HG03159 (cell line): ENCODE data around the gene MTERF4.

Experiments
- ATAC-seq: cut with Tn5 transposase; IDR thresholded peaks from one replicate; pipeline ENCODE4 v1.9.1; 2021; ENCODE audit warnings: mild to moderate bottlenecking, moderate library complexity; ENCODE audit not compliant: unreplicated experiment

Gene MTERF4

DNA sequence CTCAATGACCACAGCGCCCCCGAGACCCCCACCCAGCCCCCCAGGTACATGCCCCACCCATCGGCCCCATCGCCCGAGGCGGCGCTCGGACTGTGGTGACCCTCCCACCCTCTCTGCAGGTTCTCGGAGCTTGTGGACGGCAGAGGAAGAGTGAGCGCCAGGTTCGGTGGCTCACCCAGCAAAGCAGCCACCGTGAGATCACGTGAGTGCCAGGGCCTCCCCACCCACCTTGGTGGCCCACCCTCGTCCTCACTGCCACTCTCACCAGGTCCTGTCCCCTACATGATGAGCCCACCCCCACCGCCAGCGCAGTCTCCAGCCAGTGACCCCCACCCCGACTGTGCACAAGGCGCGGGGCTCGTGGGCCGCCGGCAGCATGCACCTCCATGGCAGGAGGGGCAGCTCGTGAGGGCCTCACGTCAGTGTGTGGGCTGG, 30.4 kb downstream of the MTERF4 start:
- ATAC-seq: no peak

DNA sequence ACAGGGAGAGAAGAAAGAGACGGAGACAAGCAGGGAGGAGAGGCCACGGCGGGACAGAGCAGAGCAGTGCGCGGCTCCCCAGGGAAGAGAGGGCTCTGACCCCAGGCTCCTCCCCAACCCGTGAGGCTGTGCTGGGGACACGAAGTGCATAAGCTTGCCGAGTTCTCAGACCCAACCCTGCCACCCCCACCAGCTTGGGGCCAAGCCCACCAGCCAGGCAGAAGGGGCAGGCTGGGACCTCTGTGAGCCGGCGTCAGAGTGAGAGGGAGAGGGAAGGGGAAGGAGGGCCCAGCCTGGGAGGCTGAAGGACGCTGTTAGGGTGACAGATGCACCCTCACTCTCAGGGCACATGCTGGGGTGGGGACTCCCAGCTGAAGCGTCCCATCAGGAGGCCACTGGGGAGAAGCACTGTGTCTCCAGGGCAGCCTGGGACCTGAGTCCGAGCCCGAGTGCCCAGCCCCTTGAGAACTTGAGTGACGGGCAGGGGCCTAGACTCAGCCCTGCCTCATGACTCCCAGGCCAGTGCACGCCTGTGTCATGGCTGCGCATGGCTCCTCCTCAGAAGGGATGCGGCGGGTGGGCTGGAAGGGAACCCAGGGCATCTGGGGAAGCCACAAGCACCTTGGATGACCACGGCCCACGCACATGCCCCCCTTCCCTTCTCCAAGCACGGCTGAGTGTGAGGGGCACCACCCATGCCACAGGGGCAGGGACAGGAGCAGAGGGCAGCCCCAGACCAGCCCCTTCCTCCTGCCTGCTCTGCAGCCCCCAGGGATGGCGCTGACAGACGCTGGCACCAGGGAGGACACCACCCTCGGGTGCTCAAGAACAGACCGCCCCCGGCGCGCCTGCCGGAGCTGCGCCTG, 31.0 kb downstream of the MTERF4 start:
- no peak for ATAC-seq

DNA sequence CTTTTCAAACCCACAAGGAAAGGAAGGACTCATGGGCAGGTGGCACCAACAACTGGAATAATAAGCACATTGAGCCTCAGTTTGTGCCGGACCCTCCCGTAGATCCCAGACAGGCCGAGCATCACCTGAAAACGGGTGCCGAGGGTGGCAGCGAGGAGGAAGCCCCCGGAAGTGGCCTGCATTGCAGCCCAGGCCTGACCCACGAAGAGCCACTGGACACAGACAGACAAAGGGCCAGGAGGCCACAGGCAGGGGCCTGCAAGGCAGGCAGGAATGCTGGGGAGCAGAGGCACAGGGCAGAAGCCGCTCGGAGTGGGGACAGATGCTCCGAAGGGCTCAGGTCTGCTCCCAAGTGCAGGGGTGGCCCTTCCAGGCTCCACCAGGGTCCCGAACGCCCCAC, 31.7 kb downstream of the MTERF4 start:
- ATAC-seq: no peak

DNA sequence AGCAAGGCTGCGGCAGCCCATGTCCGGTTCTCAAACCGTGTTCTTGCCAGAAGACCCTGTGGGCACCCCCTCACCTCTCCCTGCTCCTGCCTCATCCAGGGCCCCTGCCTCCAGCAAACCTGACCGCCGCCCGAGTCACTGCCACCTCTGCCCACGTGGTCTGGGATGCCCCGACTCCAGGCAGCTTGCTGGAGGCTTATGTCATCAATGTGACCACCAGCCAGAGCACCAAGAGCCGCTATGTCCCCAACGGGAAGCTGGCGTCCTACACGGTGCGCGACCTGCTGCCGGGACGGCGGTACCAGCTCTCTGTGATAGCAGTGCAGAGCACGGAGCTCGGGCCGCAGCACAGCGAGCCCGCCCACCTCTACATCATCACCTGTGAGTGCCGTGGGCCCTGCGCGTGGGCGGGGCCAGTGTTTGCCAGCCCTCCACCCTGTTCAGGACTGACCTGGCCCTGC, 32.2 kb downstream of the MTERF4 start:
- ATAC-seq: no peak

DNA sequence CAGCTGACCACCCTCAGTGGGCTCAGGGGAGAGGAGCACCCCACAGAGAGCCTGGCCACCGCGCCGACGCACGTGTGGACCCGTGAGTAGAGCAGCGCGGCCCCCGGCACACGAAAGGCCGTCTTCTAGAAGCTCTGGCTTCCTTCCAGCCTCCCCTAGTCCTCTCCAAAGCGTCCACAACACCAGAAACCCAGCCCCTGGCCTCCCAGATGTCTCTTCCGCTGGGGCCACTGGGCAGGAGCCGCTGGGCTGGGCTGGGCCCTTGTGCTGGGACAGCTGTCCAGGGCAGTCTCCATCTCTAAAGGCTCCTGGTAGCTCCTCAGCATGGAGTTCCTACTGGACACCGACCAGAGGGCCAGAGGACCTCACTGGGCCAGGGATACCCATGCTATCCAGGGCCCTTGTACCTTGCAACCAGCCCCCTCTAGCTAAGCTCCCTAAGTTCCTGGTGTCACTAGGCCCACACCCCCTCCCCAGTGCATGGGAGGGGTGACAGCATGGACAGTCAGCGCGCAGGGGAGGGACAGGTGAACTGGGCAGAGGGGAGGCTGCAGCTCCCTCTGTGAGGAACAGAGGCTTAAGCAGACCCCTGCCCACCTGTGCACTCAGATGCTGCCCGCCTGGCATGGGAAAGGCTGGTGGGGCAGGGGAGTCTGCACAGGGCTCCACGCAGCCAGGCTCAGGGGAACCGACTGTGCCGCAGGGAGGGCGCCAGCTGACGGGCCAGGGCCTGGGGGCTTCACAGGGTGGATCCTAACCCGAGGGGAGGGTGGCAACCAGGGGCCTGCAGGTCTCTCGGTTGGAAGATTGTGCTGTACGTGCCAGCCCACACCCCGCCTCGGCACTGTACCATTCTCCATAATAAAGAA, 32.9 kb downstream of the MTERF4 start:
- ATAC-seq: no peak

DNA sequence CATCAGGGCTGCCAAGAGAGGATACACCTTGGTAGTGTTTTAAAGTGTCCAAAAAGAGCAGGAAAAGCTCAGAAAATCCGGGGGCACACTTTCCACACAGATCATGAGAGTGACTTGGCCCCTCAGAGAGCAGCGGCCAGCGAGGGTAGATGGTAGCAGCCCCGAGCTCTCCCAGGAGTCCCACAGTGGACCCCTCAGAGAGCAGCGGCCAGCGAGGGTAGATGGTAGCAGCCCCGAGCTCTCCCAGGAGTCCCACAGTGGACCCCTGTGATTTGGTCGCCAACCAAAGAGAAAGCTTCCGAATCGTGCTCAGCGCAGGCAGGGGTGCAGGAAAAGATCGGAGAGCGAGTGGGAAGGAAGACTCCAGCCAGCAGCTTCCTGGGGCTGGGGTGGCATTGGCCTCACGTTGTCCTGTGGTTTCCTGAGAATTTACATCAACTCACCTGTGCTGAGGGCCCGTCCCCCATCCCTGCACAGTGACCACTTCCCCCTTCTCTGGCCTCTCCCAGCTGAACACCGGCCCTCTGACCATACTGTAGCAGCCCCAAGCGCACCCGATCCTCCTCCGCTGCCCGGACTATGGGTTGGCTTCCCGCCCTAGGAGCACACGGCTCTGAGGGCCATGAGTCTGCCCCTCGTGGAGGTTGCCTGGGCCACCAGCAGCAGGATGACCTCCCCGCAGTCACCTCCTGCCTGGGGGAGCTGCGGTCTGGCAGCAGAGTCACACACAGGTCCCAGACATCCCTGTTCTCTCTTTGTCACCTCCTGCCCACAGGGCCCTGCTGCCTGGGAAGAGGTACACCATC, 33.7 kb downstream of the MTERF4 start:
- ATAC-seq: no peak

DNA sequence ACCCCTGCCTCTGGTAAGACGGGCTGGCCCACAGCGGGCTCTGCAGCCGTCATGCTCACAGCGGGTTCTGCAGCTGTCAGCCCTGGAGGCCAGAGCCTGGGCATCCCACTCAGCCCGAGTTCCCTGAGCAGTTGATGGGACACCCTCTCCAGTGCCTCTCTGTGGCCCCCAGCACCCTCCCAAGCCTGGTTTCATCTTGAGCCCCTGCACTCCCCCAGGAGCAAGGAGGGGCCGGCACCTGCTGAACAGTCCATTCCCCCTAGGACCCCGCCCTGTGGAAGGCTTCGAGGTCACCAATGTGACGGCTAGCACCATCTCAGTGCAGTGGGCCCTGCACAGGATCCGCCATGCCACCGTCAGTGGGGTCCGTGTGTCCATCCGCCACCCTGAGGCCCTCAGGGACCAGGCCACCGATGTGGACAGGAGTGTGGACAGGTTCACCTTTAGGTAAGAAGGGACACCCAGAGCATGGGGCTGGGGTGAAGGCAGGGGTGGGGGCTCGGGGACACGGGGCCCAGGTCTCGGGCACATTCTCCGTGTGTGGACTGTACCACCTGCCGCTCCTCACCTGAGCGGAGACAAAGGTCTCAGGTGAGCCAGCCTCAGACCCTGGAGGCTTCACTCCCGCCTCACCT, 34.5 kb downstream of the MTERF4 start:
- no peak for ATAC-seq

DNA sequence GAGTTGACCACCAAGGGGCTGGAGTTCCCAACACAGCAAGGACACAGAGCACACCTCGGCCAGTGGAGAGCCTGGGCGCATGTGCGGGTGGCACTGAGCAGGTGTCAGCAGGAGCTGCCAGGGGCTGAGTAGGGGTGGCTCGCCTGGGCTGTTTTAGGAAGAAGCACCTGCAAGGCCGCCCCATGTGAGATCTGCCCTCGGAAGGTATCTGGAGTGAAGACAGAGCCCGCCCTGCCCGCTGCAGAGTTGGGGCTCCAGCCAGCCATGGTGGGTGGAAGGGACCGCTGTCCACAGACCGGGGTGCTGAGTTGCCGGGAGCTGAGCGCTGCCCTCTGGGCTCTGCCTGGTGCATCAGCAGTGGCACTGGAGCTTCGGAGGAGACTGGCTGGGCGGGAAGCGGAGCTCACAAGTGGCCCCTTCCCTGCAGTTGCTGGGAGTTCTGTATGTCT, 35.2 kb downstream of the MTERF4 start:
- ATAC-seq: no peak

DNA sequence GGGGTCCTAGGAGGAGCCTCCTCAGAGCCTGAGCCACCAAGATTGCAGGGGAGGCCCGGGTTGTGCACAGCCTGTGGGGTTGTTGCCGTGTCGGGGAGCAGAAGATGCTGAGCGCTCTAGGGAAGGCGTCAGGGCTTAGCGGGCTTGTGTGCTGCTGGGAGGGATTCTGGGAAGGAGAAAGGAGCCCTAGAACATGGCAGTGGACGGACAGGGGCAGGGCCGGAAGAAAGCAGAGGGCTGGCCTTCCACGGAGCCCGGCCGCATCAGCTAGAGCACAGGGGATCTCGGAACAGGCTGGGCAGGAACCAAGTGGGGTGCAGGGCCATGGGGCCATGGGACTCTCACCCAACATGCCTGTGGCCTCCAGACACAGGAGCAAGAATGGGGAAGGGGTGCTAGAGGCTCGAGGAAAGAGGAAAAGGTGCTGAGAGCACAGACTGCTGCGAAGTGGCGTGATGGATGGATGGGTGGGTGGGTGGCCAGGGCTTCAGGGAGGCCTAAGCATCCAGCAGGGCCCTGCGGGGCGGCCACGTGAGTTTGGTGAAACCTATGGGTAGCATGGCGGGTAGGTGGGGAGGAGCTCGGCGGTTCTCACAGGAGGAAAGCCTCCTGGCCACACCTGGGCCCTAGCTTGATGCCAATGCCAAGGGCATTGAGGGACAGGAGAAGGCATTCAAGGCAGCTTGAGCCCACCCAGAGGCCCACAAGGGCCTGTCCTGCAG, 35.8 kb downstream of the MTERF4 start:
- no peak for ATAC-seq

DNA sequence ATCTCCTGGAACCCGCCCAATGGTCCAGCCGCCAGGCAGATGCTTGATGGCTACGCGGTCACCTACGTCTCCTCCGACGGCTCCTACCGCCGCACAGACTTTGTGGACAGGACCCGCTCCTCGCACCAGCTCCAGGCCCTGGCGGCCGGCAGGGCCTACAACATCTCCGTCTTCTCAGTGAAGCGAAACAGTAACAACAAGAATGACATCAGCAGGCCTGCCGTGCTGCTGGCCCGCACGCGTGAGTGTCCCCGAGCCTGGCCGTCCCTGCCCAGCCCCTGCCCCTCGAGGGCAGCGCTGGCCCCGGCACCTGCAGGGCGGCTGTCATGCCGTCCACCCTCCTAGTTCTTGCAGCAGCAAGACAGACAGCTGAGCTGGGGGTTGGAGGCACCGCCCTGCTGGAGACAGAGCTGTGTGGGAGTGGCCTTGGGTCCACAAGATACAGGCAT, 36.7 kb downstream of the MTERF4 start:
- ATAC-seq: no peak

DNA sequence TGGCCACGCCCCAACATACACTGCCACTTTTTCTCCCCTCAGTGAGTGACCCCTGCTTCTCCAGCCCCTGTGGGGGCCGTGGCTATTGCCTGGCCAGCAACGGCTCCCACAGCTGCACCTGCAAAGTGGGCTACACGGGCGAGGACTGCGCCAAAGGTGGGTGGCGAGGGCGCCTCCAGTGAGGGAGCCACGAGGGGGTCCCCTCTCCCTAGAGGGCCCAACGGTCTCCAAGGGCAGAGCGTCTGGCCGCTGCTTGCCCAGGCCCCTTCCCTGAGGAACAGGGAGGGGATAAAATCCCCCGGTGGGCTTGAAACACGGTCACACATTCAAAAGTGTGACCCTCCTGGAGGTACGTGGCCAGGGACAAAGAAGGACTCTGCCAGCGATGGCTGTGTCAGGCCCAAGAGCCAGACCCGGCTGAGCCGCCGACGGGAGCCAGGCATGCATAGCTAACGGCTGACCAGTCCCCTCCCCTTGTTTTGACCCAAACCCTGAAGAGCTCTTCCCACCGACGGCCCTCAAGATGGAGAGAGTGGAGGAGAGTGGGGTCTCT, 37.2 kb downstream of the MTERF4 start:
- ATAC-seq: no peak

DNA sequence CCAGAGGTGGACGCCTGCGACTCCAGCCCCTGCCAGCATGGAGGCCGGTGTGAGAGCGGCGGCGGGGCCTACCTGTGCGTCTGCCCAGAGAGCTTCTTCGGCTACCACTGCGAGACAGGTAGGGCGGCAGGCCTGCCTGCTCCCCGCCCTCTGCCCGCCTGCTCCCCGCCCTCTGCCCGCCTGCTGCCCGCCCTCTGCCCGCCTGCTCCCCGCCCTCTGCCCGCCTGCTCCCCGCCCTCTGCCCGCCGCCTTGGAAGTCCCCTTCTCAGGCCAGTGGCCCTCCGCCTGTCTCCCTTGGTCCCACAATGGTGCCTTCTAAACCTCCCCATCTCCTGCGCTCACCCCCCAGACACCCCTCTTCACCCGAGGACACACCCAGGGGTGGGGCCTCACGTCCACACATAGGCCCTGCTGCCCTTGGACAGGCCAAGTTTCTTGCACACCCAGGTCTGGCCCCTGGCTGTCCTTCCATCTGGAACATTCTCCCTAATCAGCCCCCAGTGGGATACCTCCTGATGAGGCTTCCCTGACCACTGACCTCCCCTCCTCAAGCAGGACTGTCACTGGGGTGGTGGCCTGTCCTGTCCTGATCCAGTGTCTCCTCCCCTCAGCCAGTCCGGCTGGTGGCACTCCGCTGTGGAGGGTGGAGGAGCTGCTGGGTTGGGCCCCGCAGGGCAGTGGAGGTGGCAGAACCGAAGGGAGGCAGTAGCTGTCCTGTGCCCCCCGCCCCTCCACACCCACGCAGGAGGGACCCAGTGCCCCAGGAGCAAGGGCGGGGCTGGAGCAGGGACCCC, 37.9 kb downstream of the MTERF4 start:
- no peak for ATAC-seq

DNA sequence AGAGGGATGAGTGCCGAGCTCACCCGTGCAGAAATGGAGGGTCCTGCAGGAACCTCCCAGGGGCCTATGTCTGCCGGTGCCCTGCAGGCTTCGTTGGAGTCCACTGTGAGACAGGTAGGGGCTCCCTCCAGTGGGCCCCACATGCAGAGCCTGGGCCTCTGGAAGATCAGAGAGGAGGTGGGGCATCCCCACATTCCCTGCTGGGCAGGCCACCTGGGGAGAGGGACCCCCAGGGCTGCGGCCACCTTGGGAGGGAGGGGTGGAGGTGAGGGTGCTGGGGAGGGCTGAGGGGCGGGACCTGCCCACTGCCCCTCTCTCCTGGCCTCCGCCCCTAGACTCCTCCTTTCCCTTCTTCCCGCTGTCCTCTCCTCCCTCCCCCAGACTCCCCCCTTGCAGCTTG, 38.5 kb downstream of the MTERF4 start:
- no peak for ATAC-seq

DNA sequence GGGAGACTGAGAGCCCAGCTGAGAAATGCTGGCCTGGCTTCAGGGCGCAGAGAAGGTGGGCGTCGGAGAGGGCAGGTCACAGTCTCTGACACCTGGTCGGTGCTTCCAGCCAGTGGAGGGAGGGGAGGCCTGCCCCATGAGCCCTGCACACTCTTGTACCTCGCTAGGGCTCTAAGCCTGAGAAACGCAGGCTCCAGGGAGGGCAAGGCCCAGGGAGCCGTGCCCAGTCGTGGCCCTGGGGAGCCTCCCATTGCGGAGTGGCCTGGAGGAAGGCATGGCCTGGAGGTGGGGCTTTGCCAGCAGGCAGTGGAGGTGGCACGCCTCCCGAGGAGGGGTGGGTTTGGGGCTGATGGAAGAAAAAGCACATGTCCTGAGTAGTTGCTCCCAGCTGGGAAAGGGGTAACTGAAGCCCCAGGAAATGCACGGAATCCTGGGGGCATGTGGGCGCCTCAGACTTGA, 39.0 kb downstream of the MTERF4 start:
- no peak for ATAC-seq

DNA sequence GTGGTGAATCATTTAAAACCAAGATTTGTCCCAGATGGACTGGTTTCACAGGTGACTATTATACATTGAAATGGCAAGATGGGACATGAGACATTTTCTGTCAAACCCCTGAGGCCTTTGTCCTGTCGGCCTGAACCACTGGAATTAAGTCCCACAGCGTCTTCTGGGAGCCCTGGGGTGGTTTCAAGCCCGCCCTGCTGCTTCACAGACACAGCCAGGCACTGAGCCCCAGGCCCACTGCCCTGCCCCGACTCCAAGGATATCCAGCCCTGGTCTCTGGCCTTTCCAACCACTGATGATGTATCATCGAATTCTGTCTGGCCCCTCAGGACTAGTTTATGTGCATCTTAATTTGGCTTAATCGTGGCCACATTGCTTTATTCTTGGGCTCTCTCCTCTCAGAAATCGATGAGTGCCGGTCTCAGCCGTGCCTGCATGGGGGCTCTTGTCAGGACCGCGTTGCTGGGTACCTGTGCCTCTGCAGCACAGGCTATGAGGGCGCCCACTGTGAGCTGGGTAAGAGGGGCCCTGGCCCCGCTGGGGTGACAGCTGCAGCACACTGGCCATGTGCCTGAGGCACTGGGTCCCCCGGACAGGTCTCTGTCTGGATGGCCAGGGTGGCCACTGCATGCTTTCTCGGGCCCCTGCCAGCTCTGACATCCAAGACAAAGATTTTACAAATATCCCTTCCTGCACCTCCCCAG, 39.5 kb downstream of the MTERF4 start:
- no peak for ATAC-seq

DNA sequence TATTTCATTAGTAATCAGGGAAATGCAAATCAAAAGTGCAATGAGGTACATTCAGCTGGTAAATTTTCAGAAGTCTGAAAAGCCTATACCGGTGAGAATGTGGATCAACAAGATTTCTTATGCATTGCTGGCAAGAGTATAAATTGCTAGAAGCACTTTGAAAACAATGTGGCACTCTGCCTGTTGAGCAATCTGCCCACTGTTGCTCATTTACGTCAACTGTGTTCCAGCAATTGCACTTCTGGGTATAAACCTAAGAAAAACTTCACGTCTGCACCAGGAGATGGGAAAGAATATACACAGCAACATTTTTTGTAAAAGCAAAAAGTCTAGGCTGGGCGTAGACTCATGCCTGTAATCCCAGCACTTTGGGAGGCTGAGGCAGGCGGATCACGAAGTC, 40.8 kb downstream of the MTERF4 start:
- ATAC-seq: no peak

DNA sequence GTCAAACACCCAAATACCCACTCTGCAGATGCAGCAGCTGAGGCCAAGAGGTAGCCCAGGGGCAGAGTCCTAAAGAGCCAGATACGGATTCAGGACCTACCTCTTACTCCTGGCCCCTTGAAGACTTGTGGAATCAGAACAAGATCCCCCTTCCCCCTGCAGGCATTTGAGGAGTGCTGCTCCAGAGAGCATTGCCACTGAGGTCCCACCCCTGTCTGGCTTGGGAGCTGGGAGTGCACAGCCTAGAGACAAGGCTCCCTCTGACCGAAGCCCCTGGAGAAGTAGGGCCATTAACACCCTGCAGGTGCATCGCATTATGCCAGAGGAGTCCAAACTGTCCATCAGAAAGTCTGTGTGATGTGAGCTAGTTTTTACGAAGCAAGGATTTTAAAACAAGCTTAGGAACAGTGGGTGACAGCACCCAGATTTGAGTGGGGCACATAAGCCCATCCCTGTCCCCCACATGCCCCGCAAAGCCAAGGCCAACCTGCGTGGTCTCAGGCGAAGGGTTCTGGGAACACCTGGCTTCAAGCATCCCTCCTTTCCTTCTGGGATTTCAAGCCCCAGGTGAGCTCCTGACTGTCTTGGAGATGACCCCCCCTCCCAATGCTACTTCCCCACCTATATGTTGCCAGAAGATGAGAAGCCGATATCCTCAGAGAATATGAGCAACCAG, 48.4 kb downstream of the MTERF4 start:
- ATAC-seq: no peak
